K562 (cell line): ENCODE data around the gene CEP135. TPM values are rescaled to one million over a fixed set of nuclear protein-coding genes. Genes with fewer than 3 reads are reported as not detected.

ENCODE experiments used
- ATF6 ChIP-seq: sonication (generic); formaldehyde crosslinking; IDR thresholded peaks from 2 replicates; pipeline ENCODE4 v1.4.0; 2020; ENCODE audit warnings: mild to moderate bottlenecking, missing genetic modification reagents
- C11orf30 ChIP-seq: fragments of 450-650 bp; IDR thresholded peaks from 2 replicates; pipeline ENCODE4 v1.6.1; 2016; ENCODE audit warnings: low read depth, mild to moderate bottlenecking
- FOSL1 ChIP-seq: fragments of 200-800 bp; sonication (Bioruptor generic); conservative IDR thresholded peaks from 2 replicates; pipeline ENCODE4 v1.6.1; 2016; ENCODE audit warnings: missing genetic modification characterization, missing compliant biosample characterization
- HNRNPL ChIP-seq: fragments of 200-400 bp; formaldehyde crosslinking; IDR thresholded peaks from 2 replicates; pipeline ENCODE4 v1.6.1; 2017; ENCODE audit warnings: low read depth, mild to moderate bottlenecking, low read length
- L3MBTL2 ChIP-seq: fragments of 450-650 bp; IDR thresholded peaks from 2 replicates; pipeline ENCODE4 v1.6.1; 2016; ENCODE audit warnings: mild to moderate bottlenecking, moderate library complexity
- MAZ ChIP-seq, 2 experiments: fragments of 450-650 bp in 1 of 2; sonication (generic) in 1 of 2; formaldehyde crosslinking; IDR thresholded peaks in 1 of 2; conservative IDR thresholded peaks in 1 of 2; 2 replicates each; pipeline versions ENCODE4 v1.4.0 to v1.5.0; 2020; ENCODE audit warnings: mild to moderate bottlenecking in 1 of 2, missing genetic modification reagents in 1 of 2
- MECOM ChIP-seq: fragments of 250-450 bp; sonication (Bioruptor Pico); IDR thresholded peaks from 2 replicates; pipeline ENCODE4 v1.8.0; 2022; ENCODE audit warnings: inconsistent platforms
- NONO ChIP-seq, 2 experiments: fragments of 200-400 bp in 1 of 2; fragments of 450-650 bp in 1 of 2; formaldehyde crosslinking in 1 of 2; IDR thresholded peaks; 2 replicates each; pipeline ENCODE4 v1.6.1; 2017; ENCODE audit warnings: low read depth in 2 of 2, mild to moderate bottlenecking in 2 of 2, moderate library complexity in 2 of 2, low read length in 1 of 2
- PCBP1 ChIP-seq: fragments of 200-400 bp; formaldehyde crosslinking; IDR thresholded peaks from 2 replicates; pipeline ENCODE4 v1.6.1; 2018; ENCODE audit warnings: mild to moderate bottlenecking, low read depth, low read length; ENCODE audit not compliant: poor library complexity, severe bottlenecking
- ZBTB40 ChIP-seq, 2 experiments: fragments of 450-650 bp in 1 of 2; sonication (generic) in 1 of 2; formaldehyde crosslinking in 1 of 2; IDR thresholded peaks; 2 replicates each; pipeline versions ENCODE4 v1.7.1 to v1.9.0; 2016 to 2022; ENCODE audit warnings: inconsistent platforms in 1 of 2, mild to moderate bottlenecking in 1 of 2, missing genetic modification reagents in 1 of 2
- ZNF134 ChIP-seq: fragments of 250-450 bp; sonication (Bioruptor Pico); conservative IDR thresholded peaks from 2 replicates; pipeline ENCODE4 v1.4.0; 2020
- ZNF41 ChIP-seq: fragments of 250-450 bp; sonication (Bioruptor Pico); conservative IDR thresholded peaks from 2 replicates; pipeline ENCODE4 v1.4.0; 2020; ENCODE audit warnings: mild to moderate bottlenecking
- ZNF639 ChIP-seq, 2 experiments: fragments of 200-800 bp in 1 of 2; sonication (Bioruptor generic) in 1 of 2; sonication (generic) in 1 of 2; formaldehyde crosslinking in 1 of 2; IDR thresholded peaks in 1 of 2; conservative IDR thresholded peaks in 1 of 2; 2 replicates each; pipeline versions ENCODE4 v1.5.0 to v1.6.1; 2016 to 2020; ENCODE audit warnings: missing compliant biosample characterization in 1 of 2, missing genetic modification characterization in 1 of 2, missing genetic modification reagents in 1 of 2
- polyA plus RNA-seq, 8 experiments: library from polyadenylated mRNA; depleted of rRNA in 4 of 8; stranded (reverse) in 5 of 8; unstranded in 3 of 8; fragments of >200 nt; fragmentation: Nextera tagmentation in 2 of 8; fragmentation: Illumina TruSeq in 1 of 8; extraction: Ambion mirVana in 2 of 8; extraction: Trizol in 1 of 8; gene quantifications; 2 replicates each; pipeline versions ENCODE4 v1.2.1 to v1.2.3, GENCODE V29; 2011 to 2014; ENCODE audit warnings: inconsistent platforms in 1 of 8, missing spikeins in 1 of 8
- total RNA-seq, 7 experiments: library from RNA; depleted of rRNA in 6 of 7; stranded (reverse); fragments of >200 nt in 6 of 7; fragmentation: Illumina TruSeq in 2 of 7; extraction: Trizol in 2 of 7; gene quantifications; 2 replicates each; pipeline versions ENCODE4 v1.2.1 to v1.2.3, GENCODE V29; 2011 to 2021; ENCODE audit warnings: low replicate concordance in 1 of 7

The CEP135 gene
- total and polyA plus RNA-seq, 9 of the 15 experiments (the other 6 are each of a cell fraction or from before 2014, with no cell fraction given) = 3.1 to 18.9 (median 15.3) TPM

- TF ChIP-seq ZBTB40 (IDR thresholded peaks at IDR 0.05) (peak; percentile 78), ZBTB40 (CRISPR knock-in tag; IDR thresholded peaks at IDR 0.05) (no peak), MECOM (CRISPR knock-in tag) (no peak), C11orf30 (peak; percentile 15; the same call in 1 of the 2 replicates), NONO (IDR thresholded peaks at IDR 0.05; ENCODE audit: low read depth in 2 of 2, low read length in 1 of 2) (peak; percentile 60 to 89; a peak in 3 of 4 replicates), ZNF41 (CRISPR knock-in tag) (no peak), PCBP1 (peak; percentile 94), ATF6 (CRISPR knock-in tag) (0 out of 2 replicates have a peak, but pooled peaks have one; percentile 11), MAZ (CRISPR knock-in tag; conservative IDR thresholded peaks at IDR 0.05 in 1 of 2, IDR thresholded peaks at IDR 0.05 in 1 of 2) (peak; percentile 82 to 87), ZNF639 (CRISPR knock-in tag; conservative IDR thresholded peaks at IDR 0.05 in 1 of 2, IDR thresholded peaks at IDR 0.05 in 1 of 2) (peak in 1 of 2 experiments; percentile 99; a peak in 2 of 4 replicates), FOSL1 (peak; percentile 8; the same call in 1 of the 2 replicates), L3MBTL2 (peak; percentile 88), HNRNPL (peak; percentile 97), ZNF134 (CRISPR knock-in tag) (0 out of 2 replicates have a peak, but pooled peaks have one; percentile 40)
These were observed at the start of gene CEP135 (continued) for GRCh38 chr4:55948726-55949481.
